PC-3 (cell line): ENCODE data around the gene IL17RC. TPM values are rescaled to one million over a fixed set of nuclear protein-coding genes. Genes with fewer than 3 reads are reported as not detected.

Experiments used
- ATAC-seq: fragments of 200-7000 bp; cut with Tn5 transposase; 2 replicates; pipeline ENCODE4 v1.9.1; 2020; ENCODE audit warnings: mild to moderate bottlenecking, moderate library complexity
- Bru-seq: library from RNA; stranded (reverse); fragments of 400-500 nt; gene quantifications from one replicate; lab custom pipeline; 2021; lab: Mats Ljungman, UMichigan
- BruChase-seq, 2 experiments: library from RNA; stranded (reverse); fragments of 400-500 nt; gene quantifications; one replicate each; lab custom pipeline; 2021; lab: Mats Ljungman, UMichigan
- BruUV-seq: library from RNA; stranded (reverse); fragments of 400-500 nt; replicated peaks from 2 replicates; lab custom pipeline; 2021; lab: Mats Ljungman, UMichigan
- CTCF ChIA-PET: fragments of 300-600 bp; sonication (Branson Sonifier 250); formaldehyde crosslinking; loops from one replicate; lab custom pipeline; 2022; ENCODE audit warnings: antibody characterized with exemption; lab: Charles Lee
- POLR2A ChIA-PET: fragments of 300-600 bp; sonication (Branson Sonifier 250); formaldehyde crosslinking; loops from one replicate; lab custom pipeline; 2022; ENCODE audit warnings: antibody characterized with exemption; ENCODE audit not compliant: unreplicated experiment; lab: Charles Lee
- DNase-seq: peaks from one replicate; pipeline ENCODE4 v3.0.0-alpha.2; 2015
- H2AFZ ChIP-seq: fragments of 300-600 bp; sonication (generic); 2 replicates; pipeline ENCODE4 v1.6.0; 2016; ENCODE audit warnings: antibody characterized with exemption, low read length
- H3F3A ChIP-seq: fragments of 300-600 bp; sonication (generic); one replicate; pipeline ENCODE4 v1.6.0; 2017; ENCODE audit warnings: antibody characterized with exemption, low read length, control low read depth, mild to moderate bottlenecking; ENCODE audit not compliant: unreplicated experiment
- H3K27ac ChIP-seq: fragments of 300-600 bp; sonication (generic); 2 replicates; pipeline ENCODE4 v1.5.1; 2016; ENCODE audit warnings: mild to moderate bottlenecking, low read length
- H3K27me3 ChIP-seq: fragments of 300-600 bp; sonication (generic); 2 replicates; pipeline ENCODE4 v1.6.1; 2016; ENCODE audit warnings: low read length, mixed read lengths
- H3K36me3 ChIP-seq: fragments of 300-600 bp; sonication (generic); 2 replicates; pipeline ENCODE4 v1.6.1; 2016; ENCODE audit warnings: low read depth, mixed run types, low read length, mixed read lengths
- H3K4me1 ChIP-seq: fragments of 300-600 bp; sonication (generic); 2 replicates; pipeline ENCODE4 v1.5.1; 2016; ENCODE audit warnings: low read length; ENCODE audit not compliant: insufficient read depth
- H3K4me2 ChIP-seq: fragments of 300-600 bp; sonication (generic); 2 replicates; pipeline ENCODE4 v1.6.0; 2016; ENCODE audit warnings: low read length
- H3K4me3 ChIP-seq: fragments of 300-600 bp; sonication (generic); 2 replicates; pipeline ENCODE4 v1.5.1; 2016; ENCODE audit warnings: mild to moderate bottlenecking, low read length, mixed read lengths
- H3K79me2 ChIP-seq: fragments of 300-600 bp; sonication (generic); 2 replicates; pipeline ENCODE4 v1.6.1; 2017; ENCODE audit warnings: low read length, mixed read lengths
- H3K9ac ChIP-seq: fragments of 300-600 bp; sonication (generic); 2 replicates; pipeline ENCODE4 v1.6.0; 2016; ENCODE audit warnings: mild to moderate bottlenecking, low read length
- H3K9me2 ChIP-seq: fragments of 300-600 bp; sonication (generic); replicated peaks from 2 replicates; pipeline ENCODE4 v1.6.1; 2016; ENCODE audit warnings: mixed run types, low read length, mixed read lengths
- H3K9me3 ChIP-seq: fragments of 300-600 bp; sonication (generic); 2 replicates; pipeline ENCODE4 v1.6.1; 2016; ENCODE audit warnings: low read length, mixed read lengths
- H4K20me1 ChIP-seq: fragments of 300-600 bp; sonication (generic); 2 replicates; pipeline ENCODE4 v1.6.1; 2016; ENCODE audit warnings: low read length, mixed read lengths
- EZH2 ChIP-seq: fragments of 300-600 bp; sonication (generic); IDR thresholded peaks from one replicate; pipeline ENCODE4 v1.6.1; 2017; ENCODE audit warnings: antibody characterized with exemption, mild to moderate bottlenecking, low read length; ENCODE audit not compliant: unreplicated experiment
- EZH2phosphoT487 ChIP-seq: fragments of 300-600 bp; sonication (generic); IDR thresholded peaks from 2 replicates; pipeline ENCODE4 v1.6.1; 2018; ENCODE audit warnings: mild to moderate bottlenecking, antibody characterized with exemption, low read length, borderline replicate concordance
- intact Hi-C: fragments of 100-400 bp; cut with micrococcal nuclease; formaldehyde crosslinking; loops from 2 replicates; pipeline ENCODE4 v1.9.0; 2023
- long read RNA-seq: library from polyadenylated mRNA; unstranded; transcript quantifications from one replicate; pipeline ENCODE4 v2.0.0, GENCODE V29; 2021; ENCODE audit not compliant: unreplicated experiment
- total RNA-seq: library from RNA; depleted of rRNA; stranded (reverse); fragments of >200 nt; gene quantifications from 2 replicates; pipeline ENCODE4 v1.2.3, GENCODE V29; 2014; rRNA removed
- TF ChIP-seq, protein P1 (sequence below): fragments of 300-600 bp; sonication (generic); conservative IDR thresholded peaks from 2 replicates; pipeline ENCODE4 v1.5.1; 2017; ENCODE audit warnings: antibody characterized with exemption, low read depth, mild to moderate bottlenecking, low read length

The IL17RC gene, protein sequence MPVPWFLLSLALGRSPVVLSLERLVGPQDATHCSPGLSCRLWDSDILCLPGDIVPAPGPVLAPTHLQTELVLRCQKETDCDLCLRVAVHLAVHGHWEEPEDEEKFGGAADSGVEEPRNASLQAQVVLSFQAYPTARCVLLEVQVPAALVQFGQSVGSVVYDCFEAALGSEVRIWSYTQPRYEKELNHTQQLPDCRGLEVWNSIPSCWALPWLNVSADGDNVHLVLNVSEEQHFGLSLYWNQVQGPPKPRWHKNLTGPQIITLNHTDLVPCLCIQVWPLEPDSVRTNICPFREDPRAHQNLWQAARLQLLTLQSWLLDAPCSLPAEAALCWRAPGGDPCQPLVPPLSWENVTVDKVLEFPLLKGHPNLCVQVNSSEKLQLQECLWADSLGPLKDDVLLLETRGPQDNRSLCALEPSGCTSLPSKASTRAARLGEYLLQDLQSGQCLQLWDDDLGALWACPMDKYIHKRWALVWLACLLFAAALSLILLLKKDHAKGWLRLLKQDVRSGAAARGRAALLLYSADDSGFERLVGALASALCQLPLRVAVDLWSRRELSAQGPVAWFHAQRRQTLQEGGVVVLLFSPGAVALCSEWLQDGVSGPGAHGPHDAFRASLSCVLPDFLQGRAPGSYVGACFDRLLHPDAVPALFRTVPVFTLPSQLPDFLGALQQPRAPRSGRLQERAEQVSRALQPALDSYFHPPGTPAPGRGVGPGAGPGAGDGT
- 116 and 138 TPM in 2 replicates for total RNA-seq
- percentile 82 among the genes with signal in this experiment for Bru-seq, nascent RNA
- BruChase-seq, experiment 1, labeled RNA remaining after a 6-hour chase = percentile 78 among the genes with signal in this experiment
- percentile 84 among the genes with signal in this experiment for BruChase-seq, experiment 2, labeled RNA remaining after a 2-hour chase
- long read RNA-seq, transcript IL17RC-202 (18 exons, 2,388 nt) = major isoform, 80 of 376 reads
- long read RNA-seq, transcript IL17RC-219 (17 exons, 2,547 nt) = minor isoform, 7 of 376 reads
- long read RNA-seq, transcript IL17RC-205 (18 exons, 2,147 nt) = minor isoform, 5 of 376 reads
- long read RNA-seq, transcript IL17RC-203 (19 exons, 2,388 nt) = minor isoform, 19 of 376 reads
- long read RNA-seq, partial matches to known transcripts = 88 of 376 reads
- long read RNA-seq, other reads (novel, unspliced or antisense) = 170 of 376 reads

- H3K27me3 ChIP-seq = no peaks in the 10 kb centered on the region
- intact Hi-C loops = loop anchor here (1.0 to 5.0 kb wide), 8 partner anchors 16 to 68 kb away; partner anchors contain the start of genes CIDEC and CRELD1
- H3K4me1 ChIP-seq = peaks cover 60% of the 10 kb centered on the region
- TF ChIP-seq, protein P1, sequence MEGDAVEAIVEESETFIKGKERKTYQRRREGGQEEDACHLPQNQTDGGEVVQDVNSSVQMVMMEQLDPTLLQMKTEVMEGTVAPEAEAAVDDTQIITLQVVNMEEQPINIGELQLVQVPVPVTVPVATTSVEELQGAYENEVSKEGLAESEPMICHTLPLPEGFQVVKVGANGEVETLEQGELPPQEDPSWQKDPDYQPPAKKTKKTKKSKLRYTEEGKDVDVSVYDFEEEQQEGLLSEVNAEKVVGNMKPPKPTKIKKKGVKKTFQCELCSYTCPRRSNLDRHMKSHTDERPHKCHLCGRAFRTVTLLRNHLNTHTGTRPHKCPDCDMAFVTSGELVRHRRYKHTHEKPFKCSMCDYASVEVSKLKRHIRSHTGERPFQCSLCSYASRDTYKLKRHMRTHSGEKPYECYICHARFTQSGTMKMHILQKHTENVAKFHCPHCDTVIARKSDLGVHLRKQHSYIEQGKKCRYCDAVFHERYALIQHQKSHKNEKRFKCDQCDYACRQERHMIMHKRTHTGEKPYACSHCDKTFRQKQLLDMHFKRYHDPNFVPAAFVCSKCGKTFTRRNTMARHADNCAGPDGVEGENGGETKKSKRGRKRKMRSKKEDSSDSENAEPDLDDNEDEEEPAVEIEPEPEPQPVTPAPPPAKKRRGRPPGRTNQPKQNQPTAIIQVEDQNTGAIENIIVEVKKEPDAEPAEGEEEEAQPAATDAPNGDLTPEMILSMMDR = no peak
- TF ChIP-seq EZH2 (no peak), EZH2phosphoT487 (no peak)
- H3K9me3 ChIP-seq = no peaks in the 10 kb centered on the region
- peak within 1 kb of the TSS; percentile 94 for H3K9ac ChIP-seq
- peak; percentile 99 for DNase-seq
- H4K20me1 ChIP-seq = no peaks in the 10 kb centered on the region
- peak within 1 kb of the TSS; percentile 99 for H3K27ac ChIP-seq
- H3K4me2 ChIP-seq = peak within 1 kb of the TSS; percentile 99
- CTCF ChIA-PET = interaction anchor here (0.7 to 1.2 kb wide), 2 partner anchors 14 to 19 kb away, joined by 3 read pairs; no protein-coding TSS in a partner anchor
- peak; percentile 70 for ATAC-seq
- H3F3A ChIP-seq = no peaks in the 10 kb centered on the region
- H3K4me3 ChIP-seq = peak within 1 kb of the TSS; percentile 75
- H3K9me2 ChIP-seq = no peaks in the 10 kb centered on the region
- peaks cover 26% of the 10 kb centered on the region for H3K79me2 ChIP-seq
- POLR2A ChIA-PET = interaction anchor here (0.5 to 1.4 kb wide), 4 partner anchors 14 to 124 kb away, joined by 3 to 25 read pairs (median 6); partner anchors contain the start of genes ARPC4 and CRELD1
- BruUV-seq = TSS peak; percentile 52
- H2AFZ ChIP-seq = peak within 1 kb of the TSS; percentile 45
- H3K36me3 ChIP-seq = 0 out of 2 replicates have a peak, but pooled peaks cover 2% of the 10 kb centered on the region
Measured at GRCh38 chr3:9916734-9917680, at the start of gene IL17RC. Gene IL17RC (plus strand): TSS chr3:9917098. CDS start chr3:9917316, 218 bp downstream.

GRCh38 chr3:9867106-9867505, 49.8 kb upstream of the IL17RC start:
- H3K9me3 ChIP-seq = no peaks in the 10 kb centered on the region
- H3F3A ChIP-seq = peaks cover 4% of the 10 kb centered on the region
- no peaks in the 10 kb centered on the region for H3K79me2 ChIP-seq
- no peaks in the 10 kb centered on the region for H3K9me2 ChIP-seq
- H3K4me2 ChIP-seq = no peak overlapping the region
- ChIA-PET POLR2A (no interaction called here), CTCF (no interaction called here)
- TF ChIP-seq EZH2phosphoT487 (no peak), EZH2 (no peak)
- TF ChIP-seq, protein P1 = no peak
- H3K27me3 ChIP-seq = no peaks in the 10 kb centered on the region
- H3K4me3 ChIP-seq = no peak overlapping the region
- intact Hi-C loops = no loop called here
- H3K4me1 ChIP-seq = peaks cover 25% of the 10 kb centered on the region
- no peaks in the 10 kb centered on the region for H3K36me3 ChIP-seq
- no TSS peak for BruUV-seq
- no peak for ATAC-seq
- H4K20me1 ChIP-seq = no peaks in the 10 kb centered on the region
- no peak overlapping the region for H3K9ac ChIP-seq
- DNase-seq = no peak
- no peak overlapping the region for H3K27ac ChIP-seq
- no peak overlapping the region for H2AFZ ChIP-seq
